ENCODE results near the gene CLDN7.

The CLDN7 gene

DNA sequence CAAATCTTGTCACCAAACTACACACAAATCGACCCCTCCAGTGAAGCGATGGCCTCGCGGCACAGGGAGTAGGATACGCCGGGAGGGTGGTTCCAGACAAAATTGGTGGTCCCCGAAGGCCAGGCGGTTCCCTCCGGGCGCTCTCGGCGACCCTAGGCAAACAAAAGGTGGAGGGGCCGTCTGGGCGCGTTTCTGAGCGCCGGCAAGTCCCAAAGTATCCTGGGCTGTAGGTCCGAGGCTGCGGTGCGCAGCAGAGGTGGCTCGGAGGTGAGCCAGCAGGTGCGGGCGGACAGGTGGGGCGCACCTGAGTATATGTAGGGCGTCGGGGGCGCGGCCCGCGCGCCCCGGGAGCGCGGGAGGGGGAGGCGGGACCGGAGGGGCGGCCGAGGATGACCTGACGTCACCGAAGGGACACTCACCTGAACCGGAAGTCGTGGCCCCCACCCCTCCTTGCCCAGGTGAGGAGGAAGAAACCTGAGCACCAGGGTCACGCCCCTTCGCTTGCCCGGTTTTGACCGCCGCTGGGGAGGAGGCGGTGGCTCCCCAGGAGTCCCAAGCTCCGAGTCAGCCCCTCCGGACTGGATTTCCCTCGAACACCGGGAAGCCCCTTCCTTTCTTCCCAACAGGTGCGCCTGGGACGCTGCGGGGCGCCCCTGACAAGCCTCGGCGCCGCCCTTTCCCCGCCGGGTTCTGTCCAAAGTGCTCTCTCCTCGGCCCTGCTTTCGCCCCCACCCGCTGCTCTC, at the start of gene CLDN7:
CLDN7 (minus strand) TSS at position 287 of the 743 bp plus-strand sequence. CDS start 435 bp downstream, outside the sequence.
- Mint-ChIP-seq H3K27me3 (peaks cover 34% of the 10 kb centered on the region), H3K9me3 (no peaks in the 10 kb centered on the region), H3K4me1 (peaks cover 18% of the 10 kb centered on the region), H3K27ac (ENCODE audit: low read depth) (peak within 1 kb of the TSS; percentile 86), H3K4me3 (peak within 1 kb of the TSS; percentile 77), H3K36me3 (ENCODE audit: insufficient read depth) (peaks cover 9% of the 10 kb centered on the region)
- ATAC-seq (replicated peaks; ENCODE audit: extremely low read depth, poor library complexity, severe bottlenecking) (no peak), DNase-seq (ENCODE audit: low spot score in 2 of 2) (no peak)

DNA sequence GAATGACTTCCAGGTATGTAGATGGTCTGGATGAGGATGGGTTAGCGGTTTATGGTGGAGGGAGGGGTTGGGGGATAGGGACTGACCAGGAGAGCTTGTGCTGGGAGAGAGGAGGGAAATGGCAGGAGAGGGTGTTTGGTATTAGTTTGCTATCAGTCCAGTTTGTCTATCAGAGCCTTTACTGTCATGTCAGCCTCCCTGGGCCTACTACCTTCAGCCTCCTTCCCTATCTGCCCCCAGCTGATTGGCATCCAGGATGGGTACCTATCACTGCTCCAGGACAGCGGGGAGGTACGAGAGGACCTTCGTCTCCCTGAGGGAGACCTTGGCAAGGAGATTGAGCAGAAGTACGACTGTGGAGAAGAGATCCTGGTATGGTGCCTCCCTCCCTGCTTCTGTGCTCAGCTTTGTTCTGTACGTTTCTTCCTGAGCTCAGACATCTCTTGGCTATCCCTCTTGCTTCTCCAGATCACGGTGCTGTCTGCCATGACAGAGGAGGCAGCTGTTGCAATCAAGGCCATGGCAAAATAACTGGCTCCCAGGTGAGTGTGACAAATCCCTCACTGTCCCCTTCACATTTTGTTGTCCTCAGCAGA, 48.9 kb upstream of the CLDN7 start:
- Mint-ChIP-seq H3K9me3 (no peaks in the 10 kb centered on the region), H3K4me1 (peaks cover 69% of the 10 kb centered on the region), H3K27ac (ENCODE audit: low read depth) (peak overlapping the region; percentile 95), H3K27me3 (no peaks in the 10 kb centered on the region), H3K4me3 (peak overlapping the region; percentile 79), H3K36me3 (ENCODE audit: insufficient read depth) (peaks cover 76% of the 10 kb centered on the region)
- ATAC-seq (replicated peaks; ENCODE audit: extremely low read depth, poor library complexity, severe bottlenecking) (no peak), DNase-seq (ENCODE audit: low spot score in 2 of 2) (no peak)

GRCh38 chr17:7309628-7310027, 47.4 kb upstream of the CLDN7 start:
- H3K27ac Mint-ChIP-seq (ENCODE audit: low read depth) = peak overlapping the region; percentile 95
- H3K4me1 Mint-ChIP-seq = peaks cover 57% of the 10 kb centered on the region
- ATAC-seq (replicated peaks; ENCODE audit: extremely low read depth, poor library complexity, severe bottlenecking) = no peak
- H3K27me3 Mint-ChIP-seq = no peaks in the 10 kb centered on the region
- DNase-seq (ENCODE audit: low spot score in 2 of 2) = no peak
- H3K4me3 Mint-ChIP-seq = peak overlapping the region; percentile 79
- H3K36me3 Mint-ChIP-seq (ENCODE audit: insufficient read depth) = peaks cover 70% of the 10 kb centered on the region
- H3K9me3 Mint-ChIP-seq = no peaks in the 10 kb centered on the region

GRCh38 chr17:7308625-7309433, 46.6 kb upstream of the CLDN7 start:
- Mint-ChIP-seq H3K4me1 (peaks cover 49% of the 10 kb centered on the region), H3K27ac (ENCODE audit: low read depth) (peak overlapping the region; percentile 95), H3K9me3 (no peaks in the 10 kb centered on the region), H3K4me3 (peak overlapping the region; percentile 79), H3K27me3 (no peaks in the 10 kb centered on the region), H3K36me3 (ENCODE audit: insufficient read depth) (peaks cover 63% of the 10 kb centered on the region)
- ATAC-seq (replicated peaks; ENCODE audit: extremely low read depth, poor library complexity, severe bottlenecking) (peak; percentile 40), DNase-seq (ENCODE audit: low spot score in 2 of 2) (peak; percentile 67 to 89)

DNA sequence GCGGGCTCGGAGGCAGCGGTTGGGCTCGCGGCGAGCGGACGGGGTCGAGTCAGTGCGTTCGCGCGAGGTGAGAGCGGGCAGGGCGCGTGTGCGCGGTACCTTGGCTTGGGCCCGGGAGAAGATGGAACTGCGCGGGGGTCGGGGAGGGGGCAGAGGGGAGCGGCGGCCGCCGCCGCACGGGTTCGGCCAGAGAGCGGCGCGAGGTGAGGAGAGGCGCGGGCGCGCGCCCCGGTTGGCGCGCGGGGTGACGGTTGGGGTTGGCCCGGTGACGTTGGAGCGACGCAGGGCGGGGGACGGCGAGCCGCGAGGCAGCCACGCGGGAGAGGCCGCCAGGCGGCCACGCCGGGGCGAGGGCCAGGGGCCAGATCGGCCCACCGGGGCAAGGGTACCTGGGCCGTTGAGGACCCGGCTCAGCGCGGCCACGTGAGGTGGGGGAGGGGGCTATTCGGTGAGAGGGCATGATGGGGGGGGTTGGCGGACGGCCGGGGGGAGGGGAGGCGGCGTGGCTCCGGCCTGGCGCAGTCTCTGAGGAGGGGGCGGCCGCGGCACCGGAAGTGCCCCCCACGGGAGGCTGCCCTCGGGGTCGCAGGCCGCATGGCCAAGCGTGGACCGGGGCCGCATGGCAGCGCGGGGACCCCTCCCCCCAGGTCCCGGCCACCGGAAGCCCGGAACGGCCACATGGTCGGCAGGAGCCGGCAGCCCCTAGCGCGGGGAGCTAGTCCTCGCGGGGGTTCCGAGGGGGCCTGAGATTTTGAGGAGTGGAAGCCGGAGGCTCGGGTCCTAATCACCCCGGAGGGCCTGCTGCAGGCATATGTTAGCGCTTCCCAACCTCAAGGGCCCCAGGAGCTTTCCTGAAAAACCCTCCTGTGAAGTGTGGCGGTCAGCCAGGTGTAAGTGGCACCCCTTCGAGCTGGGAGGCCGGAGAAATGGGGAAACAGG, 45.7 kb upstream of the CLDN7 start:
- H3K27ac Mint-ChIP-seq (ENCODE audit: low read depth) = peak overlapping the region; percentile 95
- H3K36me3 Mint-ChIP-seq (ENCODE audit: insufficient read depth) = peaks cover 54% of the 10 kb centered on the region
- peaks cover 40% of the 10 kb centered on the region for H3K4me1 Mint-ChIP-seq
- ATAC-seq (replicated peaks; ENCODE audit: extremely low read depth, poor library complexity, severe bottlenecking) (peak; percentile 7), DNase-seq (ENCODE audit: low spot score in 2 of 2) (peak in 1 of 2 donors; percentile 49)
- H3K27me3 Mint-ChIP-seq = no peaks in the 10 kb centered on the region
- H3K9me3 Mint-ChIP-seq = no peaks in the 10 kb centered on the region
- peak overlapping the region; percentile 79 for H3K4me3 Mint-ChIP-seq

GRCh38 chr17:7306911-7307685, 44.8 kb upstream of the CLDN7 start, which contains the start of gene EIF5A:
EIF5A (plus strand) TSS chr17:7307628; CDS start chr17:7309636, 2,008 bp downstream.
- peak; percentile 65 for ATAC-seq (replicated peaks; ENCODE audit: extremely low read depth, poor library complexity, severe bottlenecking)
- H3K9me3 Mint-ChIP-seq = no peaks in the 10 kb centered on the region
- H3K27me3 Mint-ChIP-seq = no peaks in the 10 kb centered on the region
- peaks cover 34% of the 10 kb centered on the region for H3K4me1 Mint-ChIP-seq
- peak within 1 kb of the TSS; percentile 79 for H3K4me3 Mint-ChIP-seq
- peak; percentile 99 for DNase-seq (ENCODE audit: low spot score in 2 of 2)
- peak within 1 kb of the TSS; percentile 95 for H3K27ac Mint-ChIP-seq (ENCODE audit: low read depth)
- H3K36me3 Mint-ChIP-seq (ENCODE audit: insufficient read depth) = peaks cover 46% of the 10 kb centered on the region

GRCh38 chr17:7304179-7304578, 41.9 kb upstream of the CLDN7 start:
- Mint-ChIP-seq H3K36me3 (ENCODE audit: insufficient read depth) (peaks cover 21% of the 10 kb centered on the region), H3K4me3 (no peak overlapping the region), H3K27me3 (no peaks in the 10 kb centered on the region), H3K4me1 (peaks cover 7% of the 10 kb centered on the region), H3K9me3 (no peaks in the 10 kb centered on the region), H3K27ac (ENCODE audit: low read depth) (no peak overlapping the region)
- DNase-seq (ENCODE audit: low spot score in 2 of 2) (no peak), ATAC-seq (replicated peaks; ENCODE audit: extremely low read depth, poor library complexity, severe bottlenecking) (no peak)

GRCh38 chr17:7296189-7296861, 34.0 kb upstream of the CLDN7 start:
- DNase-seq (ENCODE audit: low spot score in 2 of 2) = peak in 1 of 2 donors; percentile 60
- H3K9me3 Mint-ChIP-seq = no peaks in the 10 kb centered on the region
- H3K36me3 Mint-ChIP-seq (ENCODE audit: insufficient read depth) = peaks cover 7% of the 10 kb centered on the region
- H3K27me3 Mint-ChIP-seq = peaks cover 35% of the 10 kb centered on the region
- H3K4me3 Mint-ChIP-seq = no peak overlapping the region
- H3K27ac Mint-ChIP-seq (ENCODE audit: low read depth) = no peak overlapping the region
- H3K4me1 Mint-ChIP-seq = peaks cover 7% of the 10 kb centered on the region
- no peak for ATAC-seq (replicated peaks; ENCODE audit: extremely low read depth, poor library complexity, severe bottlenecking)

GRCh38 chr17:7295230-7296180, 33.2 kb upstream of the CLDN7 start:
- Mint-ChIP-seq H3K27me3 (peaks cover 43% of the 10 kb centered on the region), H3K9me3 (no peaks in the 10 kb centered on the region), H3K27ac (ENCODE audit: low read depth) (peak overlapping the region; percentile 85), H3K4me3 (peak overlapping the region; percentile 85), H3K36me3 (ENCODE audit: insufficient read depth) (peaks cover 7% of the 10 kb centered on the region), H3K4me1 (peaks cover 7% of the 10 kb centered on the region)
- ATAC-seq (replicated peaks; ENCODE audit: extremely low read depth, poor library complexity, severe bottlenecking) = no peak
- no peak for DNase-seq (ENCODE audit: low spot score in 2 of 2)

DNA sequence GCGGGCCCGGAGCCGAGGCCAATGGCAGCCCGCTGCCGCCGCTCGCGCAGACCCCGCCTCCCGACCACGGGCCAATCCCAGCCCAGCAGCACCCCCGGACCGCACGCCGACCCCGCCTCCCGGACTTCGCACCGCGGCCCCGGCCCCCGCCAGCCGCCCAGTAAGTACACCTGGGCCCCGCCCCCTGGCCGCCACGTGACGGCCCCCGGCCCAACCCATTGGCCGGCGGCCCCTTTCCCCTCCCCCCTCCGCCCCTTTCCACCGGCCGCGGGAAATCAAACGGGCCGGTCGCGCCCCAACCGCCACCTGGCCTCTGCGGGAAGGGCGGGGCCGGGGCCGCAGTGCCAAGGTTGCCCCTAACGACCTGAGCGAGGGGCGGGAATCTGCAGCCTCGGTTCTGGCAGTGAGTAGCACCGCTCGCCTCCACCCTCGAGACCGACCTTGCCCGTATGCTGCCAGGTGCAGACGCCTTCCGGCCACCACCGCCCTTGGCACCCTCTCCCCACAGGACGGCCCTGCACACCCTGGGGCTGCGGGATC, 32.4 kb upstream of the CLDN7 start, which contains the start of gene YBX2:
YBX2 (minus strand) TSS at position 26 of the 540 bp plus-strand sequence. CDS start 139 bp downstream, outside the sequence.
- Mint-ChIP-seq H3K4me3 (peak within 1 kb of the TSS; percentile 85), H3K27me3 (peaks cover 52% of the 10 kb centered on the region), H3K9me3 (no peaks in the 10 kb centered on the region), H3K27ac (ENCODE audit: low read depth) (peak within 1 kb of the TSS; percentile 85), H3K4me1 (peaks cover 7% of the 10 kb centered on the region), H3K36me3 (ENCODE audit: insufficient read depth) (peaks cover 7% of the 10 kb centered on the region)
- ATAC-seq (replicated peaks; ENCODE audit: extremely low read depth, poor library complexity, severe bottlenecking) (peak; percentile 58), DNase-seq (ENCODE audit: low spot score in 2 of 2) (peak; percentile 31 to 47)
